ENCODE measurements around the gene LCN15. TPM values are rescaled to one million over a fixed set of nuclear protein-coding genes. Genes with fewer than 3 reads are reported as not detected.

The LCN15 gene
- total and polyA plus RNA-seq, 2 of the 13 experiments (the other 11 are each of a cell fraction or from before 2014, with no cell fraction given) = 1.3 to 53.7 TPM

DNA sequence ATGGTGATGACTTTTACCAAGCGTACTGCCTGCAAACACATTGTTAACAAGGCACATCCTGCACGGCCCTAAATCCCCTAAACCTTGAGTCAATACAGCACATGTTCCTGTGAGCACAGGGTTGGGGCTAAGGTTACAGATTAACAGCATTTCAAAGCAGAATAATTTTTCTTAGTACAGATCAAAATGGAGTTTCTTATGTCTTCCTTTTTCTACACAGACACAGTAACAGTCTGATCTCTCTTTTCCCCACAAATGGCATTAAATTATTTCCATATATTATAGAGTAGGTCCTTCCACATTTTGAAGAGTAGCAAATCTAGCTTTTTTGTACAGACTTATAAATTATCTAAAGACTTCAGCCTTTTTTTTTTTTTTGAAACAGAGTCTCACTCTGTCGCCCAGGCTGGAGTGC is 25.2 kb upstream of the LCN15 start (continued):
- TF ChIP-seq, protein P1, sequence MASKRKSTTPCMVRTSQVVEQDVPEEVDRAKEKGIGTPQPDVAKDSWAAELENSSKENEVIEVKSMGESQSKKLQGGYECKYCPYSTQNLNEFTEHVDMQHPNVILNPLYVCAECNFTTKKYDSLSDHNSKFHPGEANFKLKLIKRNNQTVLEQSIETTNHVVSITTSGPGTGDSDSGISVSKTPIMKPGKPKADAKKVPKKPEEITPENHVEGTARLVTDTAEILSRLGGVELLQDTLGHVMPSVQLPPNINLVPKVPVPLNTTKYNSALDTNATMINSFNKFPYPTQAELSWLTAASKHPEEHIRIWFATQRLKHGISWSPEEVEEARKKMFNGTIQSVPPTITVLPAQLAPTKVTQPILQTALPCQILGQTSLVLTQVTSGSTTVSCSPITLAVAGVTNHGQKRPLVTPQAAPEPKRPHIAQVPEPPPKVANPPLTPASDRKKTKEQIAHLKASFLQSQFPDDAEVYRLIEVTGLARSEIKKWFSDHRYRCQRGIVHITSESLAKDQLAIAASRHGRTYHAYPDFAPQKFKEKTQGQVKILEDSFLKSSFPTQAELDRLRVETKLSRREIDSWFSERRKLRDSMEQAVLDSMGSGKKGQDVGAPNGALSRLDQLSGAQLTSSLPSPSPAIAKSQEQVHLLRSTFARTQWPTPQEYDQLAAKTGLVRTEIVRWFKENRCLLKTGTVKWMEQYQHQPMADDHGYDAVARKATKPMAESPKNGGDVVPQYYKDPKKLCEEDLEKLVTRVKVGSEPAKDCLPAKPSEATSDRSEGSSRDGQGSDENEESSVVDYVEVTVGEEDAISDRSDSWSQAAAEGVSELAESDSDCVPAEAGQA (IDR thresholded peaks at IDR 0.05; ENCODE audit: low read depth) = 0 out of 2 replicates have a peak, but pooled peaks have one; percentile 10
- TF ChIP-seq, protein P1 (CRISPR knock-in tag; IDR thresholded peaks at IDR 0.05; ENCODE audit: borderline replicate concordance) = no peak
- TF ChIP-seq PHF21A (CRISPR knock-in tag; IDR thresholded peaks at IDR 0.05) (peak; percentile 6; the same call in 1 of the 2 replicates), SIX1 (CRISPR knock-in tag; IDR thresholded peaks at IDR 0.05; ENCODE audit: borderline replicate concordance) (peak; percentile 59; the same call in 1 of the 2 replicates), SIN3A (IDR thresholded peaks at IDR 0.05; ENCODE audit: borderline replicate concordance, low read depth, low read length) (no peak), ZNF605 (CRISPR knock-in tag; IDR thresholded peaks at IDR 0.05) (no peak), ZNF350 (CRISPR knock-in tag; IDR thresholded peaks at IDR 0.05; ENCODE audit: borderline replicate concordance, low read depth) (no peak), NR2C2 (CRISPR knock-in tag; IDR thresholded peaks at IDR 0.05; ENCODE audit: borderline replicate concordance) (no peak), FOXP4 (CRISPR knock-in tag; IDR thresholded peaks at IDR 0.05) (peak; percentile 1), RORA (CRISPR knock-in tag; IDR thresholded peaks at IDR 0.05) (no peak), ZNF768 (CRISPR knock-in tag; IDR thresholded peaks at IDR 0.05) (no peak), HNRNPL (IDR thresholded peaks at IDR 0.05; ENCODE audit: low read depth, low read length) (no peak), ZNF33A (CRISPR knock-in tag; IDR thresholded peaks at IDR 0.05; ENCODE audit: borderline replicate concordance) (no peak), NFE2L2 (IDR thresholded peaks at IDR 0.05; ENCODE audit: low read length) (no peak), MEF2D (CRISPR knock-in tag; IDR thresholded peaks at IDR 0.05) (no peak; the same call in 1 of the 2 replicates)
- TF ChIP-seq, protein P2, sequence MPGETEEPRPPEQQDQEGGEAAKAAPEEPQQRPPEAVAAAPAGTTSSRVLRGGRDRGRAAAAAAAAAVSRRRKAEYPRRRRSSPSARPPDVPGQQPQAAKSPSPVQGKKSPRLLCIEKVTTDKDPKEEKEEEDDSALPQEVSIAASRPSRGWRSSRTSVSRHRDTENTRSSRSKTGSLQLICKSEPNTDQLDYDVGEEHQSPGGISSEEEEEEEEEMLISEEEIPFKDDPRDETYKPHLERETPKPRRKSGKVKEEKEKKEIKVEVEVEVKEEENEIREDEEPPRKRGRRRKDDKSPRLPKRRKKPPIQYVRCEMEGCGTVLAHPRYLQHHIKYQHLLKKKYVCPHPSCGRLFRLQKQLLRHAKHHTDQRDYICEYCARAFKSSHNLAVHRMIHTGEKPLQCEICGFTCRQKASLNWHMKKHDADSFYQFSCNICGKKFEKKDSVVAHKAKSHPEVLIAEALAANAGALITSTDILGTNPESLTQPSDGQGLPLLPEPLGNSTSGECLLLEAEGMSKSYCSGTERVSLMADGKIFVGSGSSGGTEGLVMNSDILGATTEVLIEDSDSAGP (CRISPR knock-in tag; IDR thresholded peaks at IDR 0.05; ENCODE audit: borderline replicate concordance) = peak; percentile 21; the same call in 1 of the 2 replicates
